ENCODE measurements around the gene ROS1.
"Not testable (repeated sequence)": the region's sequence is repeated elsewhere in the genome, so short reads cannot be mapped to it uniquely, and the experiment has no call there.

ROS1 gene

DNA sequence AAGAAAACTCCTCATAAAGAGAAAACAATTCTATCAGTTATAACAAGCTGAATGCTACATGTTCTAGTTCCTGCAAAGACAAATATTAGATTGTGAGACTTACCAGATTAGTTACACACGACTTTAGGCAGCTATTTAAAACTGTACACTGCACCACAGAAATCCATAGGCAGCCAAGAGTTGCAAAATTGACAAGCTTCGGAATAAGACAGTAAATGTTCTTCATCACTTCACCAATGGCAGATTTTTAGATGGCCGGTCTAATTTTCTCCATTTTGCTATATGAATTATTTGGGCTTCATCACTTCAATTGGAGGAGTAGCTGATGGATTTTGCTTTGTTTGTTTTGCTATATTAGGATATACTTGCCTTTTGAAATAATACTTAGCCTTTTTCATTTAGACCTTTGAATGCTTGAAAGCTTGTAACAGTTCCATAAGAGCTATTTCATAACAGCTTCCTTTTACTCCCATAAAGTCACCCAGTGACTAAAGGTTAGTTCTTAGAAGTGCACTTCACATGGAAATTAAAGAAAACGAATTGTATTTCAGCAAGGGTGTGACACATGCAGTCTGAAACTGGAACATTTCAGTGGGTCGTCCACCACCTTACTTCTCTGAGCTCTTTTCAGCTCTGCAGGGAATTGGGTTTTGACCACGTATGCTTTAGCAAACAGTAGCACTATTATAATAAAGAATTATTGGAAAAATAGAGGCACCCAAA lies at the start of gene ROS1:
TSS of gene ROS1 (minus strand) at position 512 of the 723 bp plus-strand sequence. CDS start at position 226, 286 bp downstream.
- FAIRE-seq, result no peak
- TF ChIP-seq, protein P1, sequence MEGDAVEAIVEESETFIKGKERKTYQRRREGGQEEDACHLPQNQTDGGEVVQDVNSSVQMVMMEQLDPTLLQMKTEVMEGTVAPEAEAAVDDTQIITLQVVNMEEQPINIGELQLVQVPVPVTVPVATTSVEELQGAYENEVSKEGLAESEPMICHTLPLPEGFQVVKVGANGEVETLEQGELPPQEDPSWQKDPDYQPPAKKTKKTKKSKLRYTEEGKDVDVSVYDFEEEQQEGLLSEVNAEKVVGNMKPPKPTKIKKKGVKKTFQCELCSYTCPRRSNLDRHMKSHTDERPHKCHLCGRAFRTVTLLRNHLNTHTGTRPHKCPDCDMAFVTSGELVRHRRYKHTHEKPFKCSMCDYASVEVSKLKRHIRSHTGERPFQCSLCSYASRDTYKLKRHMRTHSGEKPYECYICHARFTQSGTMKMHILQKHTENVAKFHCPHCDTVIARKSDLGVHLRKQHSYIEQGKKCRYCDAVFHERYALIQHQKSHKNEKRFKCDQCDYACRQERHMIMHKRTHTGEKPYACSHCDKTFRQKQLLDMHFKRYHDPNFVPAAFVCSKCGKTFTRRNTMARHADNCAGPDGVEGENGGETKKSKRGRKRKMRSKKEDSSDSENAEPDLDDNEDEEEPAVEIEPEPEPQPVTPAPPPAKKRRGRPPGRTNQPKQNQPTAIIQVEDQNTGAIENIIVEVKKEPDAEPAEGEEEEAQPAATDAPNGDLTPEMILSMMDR (IDR thresholded peaks at IDR 0.05; ENCODE audit: insufficient read depth, missing control alignments), result no peak
- DNase-seq (ENCODE audit: insufficient read length, low spot score), result no peak

- DNase-seq (ENCODE audit: insufficient read length, low spot score), result no peak
- FAIRE-seq, result no peak
- TF ChIP-seq, protein P1 (IDR thresholded peaks at IDR 0.05; ENCODE audit: insufficient read depth, missing control alignments), result no peak
These were observed 47.7 kb upstream of the ROS1 start for GRCh38 chr6:117473401-117473800.

- TF ChIP-seq, protein P1 (IDR thresholded peaks at IDR 0.05; ENCODE audit: insufficient read depth, missing control alignments), result no peak
- DNase-seq (ENCODE audit: insufficient read length, low spot score) (no peak), FAIRE-seq (no peak)
These were observed 46.9 kb upstream of the ROS1 start for GRCh38 chr6:117472667-117473066.

GRCh38 chr6:117469791-117470190 lies 44.0 kb upstream of the ROS1 start:
- TF ChIP-seq, protein P1 (IDR thresholded peaks at IDR 0.05; ENCODE audit: insufficient read depth, missing control alignments), result no peak
- DNase-seq (ENCODE audit: insufficient read length, low spot score) (no peak), FAIRE-seq (no peak)

GRCh38 chr6:117469356-117469755 lies 43.6 kb upstream of the ROS1 start:
- FAIRE-seq, result no peak
- TF ChIP-seq, protein P1 (IDR thresholded peaks at IDR 0.05; ENCODE audit: insufficient read depth, missing control alignments), result no peak
- DNase-seq (ENCODE audit: insufficient read length, low spot score), result no peak

DNA sequence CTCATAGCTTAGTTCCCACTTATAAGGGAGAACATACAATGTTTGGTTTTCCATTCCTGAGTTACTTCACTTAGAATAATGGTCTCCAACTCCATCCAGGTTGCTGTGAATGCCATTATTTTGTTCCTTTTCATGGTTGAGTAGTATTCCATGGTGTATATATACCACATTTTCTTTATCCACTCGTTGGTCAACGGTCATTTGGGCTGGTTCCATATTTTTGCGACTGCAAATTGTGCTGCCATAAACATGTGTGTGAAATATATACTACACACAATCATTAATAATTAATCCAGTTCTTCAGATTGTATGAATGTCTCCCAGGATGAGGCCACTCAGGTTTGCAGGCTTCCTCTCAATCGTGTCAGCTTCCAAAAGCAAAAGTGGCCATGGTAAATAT lies 42.8 kb upstream of the ROS1 start:
- not testable (repeated sequence) for FAIRE-seq; DNase-seq (ENCODE audit: insufficient read length, low spot score)

GRCh38 chr6:117467876-117468275 lies 42.1 kb upstream of the ROS1 start:
- no peak for DNase-seq (ENCODE audit: insufficient read length, low spot score)
- no peak for FAIRE-seq
- TF ChIP-seq, protein P1 (IDR thresholded peaks at IDR 0.05; ENCODE audit: insufficient read depth, missing control alignments), result no peak
